Tibial nerve (tissue), 4 donors: ENCODE data around the gene JARID2. TPM values are rescaled to one million over a fixed set of nuclear protein-coding genes. Genes with fewer than 3 reads are reported as not detected.

ENCODE experiments used
- DNase-seq, 2 donors: peaks; one replicate each; pipeline ENCODE4 v3.0.0-alpha.2; 2019; ENCODE audit warnings: low spot score in 2 of 2
- H3K27ac ChIP-seq, 4 donors: fragments of 200-600 bp; sonication (generic) in 3 of 4; one replicate each; pipeline ENCODE4 v1.5.1; 2017 to 2019; ENCODE audit warnings: mild to moderate bottlenecking in 1 of 4
- H3K27me3 ChIP-seq, 2 donors: fragments of 200-600 bp; sonication (generic) in 1 of 2; one replicate each; pipeline versions ENCODE4 v1.5.1 to v1.6.0; 2017 to 2019
- H3K36me3 ChIP-seq, 3 donors: fragments of 200-600 bp; sonication (generic); one replicate each; pipeline ENCODE4 v1.5.1; 2018 to 2019
- H3K4me1 ChIP-seq, 4 donors: fragments of 200-600 bp; sonication (generic) in 3 of 4; one replicate each; pipeline ENCODE4 v1.5.1; 2017 to 2019
- H3K4me3 ChIP-seq, 4 donors: fragments of 200-600 bp; sonication (generic) in 3 of 4; one replicate each; pipeline ENCODE4 v1.5.1; 2017 to 2019; ENCODE audit warnings: mild to moderate bottlenecking in 1 of 4, moderate library complexity in 1 of 4
- H3K9me3 ChIP-seq, 4 donors: fragments of 200-600 bp; sonication (generic) in 3 of 4; one replicate each; pipeline ENCODE4 v1.5.1; 2017 to 2019
- CTCF ChIP-seq, 5 experiments: fragments of 200-600 bp in 3 of 5; fragments of 450-650 bp in 2 of 5; sonication (generic) in 3 of 5; IDR thresholded peaks; one replicate each; pipeline ENCODE4 v1.5.1; 2016 to 2019; ENCODE audit warnings: antibody characterized with exemption in 5 of 5, mild to moderate bottlenecking in 3 of 5, moderate library complexity in 2 of 5
- EP300 ChIP-seq, 2 donors: sonication (generic); formaldehyde crosslinking; IDR thresholded peaks; one replicate each; pipeline ENCODE4 v1.6.1; 2017; ENCODE audit warnings: antibody characterized with exemption in 2 of 2, mild to moderate bottlenecking in 1 of 2
- POLR2A ChIP-seq, 2 donors: fragments of 450-650 bp; IDR thresholded peaks; one replicate each; pipeline ENCODE4 v1.6.1; 2017; ENCODE audit warnings: antibody characterized with exemption in 2 of 2, mild to moderate bottlenecking in 2 of 2, moderate library complexity in 2 of 2
- WGBS, 2 donors: methylation state at CpG; one replicate each; pipeline ENCODE4 v1.1.5; 2018; 5-methylcytosine and 5-hydroxymethylcytosine counted together
- total RNA-seq, 4 donors: library from RNA; depleted of rRNA; stranded (reverse); fragments of >200 nt; gene quantifications; one replicate each; pipeline ENCODE4 v1.1.0, GENCODE V29; 2016

The JARID2 gene
- total RNA-seq, 4 donors from 2014 or later, result 9.0 to 26.1 (median 9.8) TPM

DNA sequence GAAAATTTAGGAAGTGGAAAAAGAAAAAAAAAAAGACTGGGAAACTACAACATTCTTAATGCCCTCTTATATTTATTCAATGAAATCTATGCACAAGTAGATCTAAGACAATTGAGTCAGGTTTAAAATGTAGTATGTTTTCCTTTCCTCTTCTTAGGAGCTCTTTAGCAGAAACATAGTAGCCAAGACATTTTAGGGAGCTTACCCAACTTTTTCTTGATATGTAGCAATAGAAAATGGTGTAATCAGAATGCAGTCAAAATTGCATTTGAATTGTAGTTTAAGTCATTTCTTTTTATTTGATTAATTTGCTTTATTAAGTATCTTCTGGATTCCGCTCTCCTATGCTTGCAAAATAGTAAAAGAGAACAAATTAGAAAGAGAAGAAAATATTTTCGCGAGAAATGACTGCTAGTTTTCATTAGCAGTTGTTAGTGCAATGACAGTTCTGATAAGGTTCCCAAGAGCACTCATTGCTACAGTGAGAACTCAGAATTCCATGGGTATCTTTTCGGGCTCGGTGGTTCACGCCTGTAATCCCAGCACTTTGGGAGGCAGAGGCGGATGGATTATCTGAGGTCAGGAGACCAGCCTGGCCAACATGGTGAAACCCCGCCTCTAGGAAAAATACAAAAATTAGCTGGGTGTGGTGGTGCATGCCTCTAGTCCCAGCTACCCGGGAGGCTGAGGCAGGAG, 52.2 kb downstream of the JARID2 start:
- Histone ChIP-seq H3K27me3 (no peaks in the 10 kb centered on the region), H3K4me3 (no peak overlapping the region), H3K27ac (no peak overlapping the region), H3K9me3 (no peaks in the 10 kb centered on the region), H3K36me3 (no peaks in the 10 kb centered on the region), H3K4me1 (peaks cover 0 to 48% (median 32%) of the 10 kb centered on the region in 4 donors)
- 84 to 92% methylated on average over 9 of the region's 9 CpGs for WGBS, 2 donors
- no peak for DNase-seq
- TF ChIP-seq POLR2A (IDR thresholded peaks at IDR 0.05) (no peak), CTCF (IDR thresholded peaks at IDR 0.05) (no peak), EP300 (IDR thresholded peaks at IDR 0.05) (no peak)

DNA sequence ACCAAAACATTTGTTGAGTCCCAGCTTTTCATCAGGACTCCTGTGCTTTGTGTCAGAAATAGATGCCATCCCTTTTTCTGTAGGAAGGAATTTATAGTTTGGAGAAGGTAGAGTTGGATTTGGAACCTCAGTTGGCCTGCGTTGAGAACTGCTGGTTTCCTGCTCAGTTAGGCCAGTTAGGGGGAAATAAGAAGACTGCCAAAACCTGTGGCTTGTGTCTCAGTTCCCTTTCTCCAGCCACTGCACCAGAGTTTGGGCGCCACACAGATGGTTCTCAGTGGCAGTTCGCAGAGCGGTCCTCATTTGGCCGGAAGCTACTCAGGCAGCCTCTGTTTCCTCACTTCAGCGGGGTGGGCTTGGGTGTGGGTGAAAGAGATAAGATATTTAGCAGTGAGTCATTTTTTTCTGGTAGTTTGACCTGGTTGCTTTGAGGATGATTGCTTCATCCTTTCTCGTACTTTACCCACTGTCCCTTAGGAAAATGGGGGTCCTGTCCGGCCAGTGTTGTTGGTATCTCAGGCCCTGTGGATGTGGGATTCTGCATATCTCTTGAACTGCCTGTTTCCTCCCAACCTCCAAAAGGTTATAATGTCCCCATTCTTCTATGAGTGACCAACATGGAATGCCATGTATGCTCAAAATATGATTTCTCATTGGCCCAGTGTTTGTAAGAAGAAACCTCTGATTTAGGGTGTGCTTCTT, 53.7 kb downstream of the JARID2 start:
- peak in 1 of 2 donors; percentile 22 for DNase-seq
- WGBS, 2 donors, result 63 to 68% methylated on average over 8 of the region's 8 CpGs

DNA sequence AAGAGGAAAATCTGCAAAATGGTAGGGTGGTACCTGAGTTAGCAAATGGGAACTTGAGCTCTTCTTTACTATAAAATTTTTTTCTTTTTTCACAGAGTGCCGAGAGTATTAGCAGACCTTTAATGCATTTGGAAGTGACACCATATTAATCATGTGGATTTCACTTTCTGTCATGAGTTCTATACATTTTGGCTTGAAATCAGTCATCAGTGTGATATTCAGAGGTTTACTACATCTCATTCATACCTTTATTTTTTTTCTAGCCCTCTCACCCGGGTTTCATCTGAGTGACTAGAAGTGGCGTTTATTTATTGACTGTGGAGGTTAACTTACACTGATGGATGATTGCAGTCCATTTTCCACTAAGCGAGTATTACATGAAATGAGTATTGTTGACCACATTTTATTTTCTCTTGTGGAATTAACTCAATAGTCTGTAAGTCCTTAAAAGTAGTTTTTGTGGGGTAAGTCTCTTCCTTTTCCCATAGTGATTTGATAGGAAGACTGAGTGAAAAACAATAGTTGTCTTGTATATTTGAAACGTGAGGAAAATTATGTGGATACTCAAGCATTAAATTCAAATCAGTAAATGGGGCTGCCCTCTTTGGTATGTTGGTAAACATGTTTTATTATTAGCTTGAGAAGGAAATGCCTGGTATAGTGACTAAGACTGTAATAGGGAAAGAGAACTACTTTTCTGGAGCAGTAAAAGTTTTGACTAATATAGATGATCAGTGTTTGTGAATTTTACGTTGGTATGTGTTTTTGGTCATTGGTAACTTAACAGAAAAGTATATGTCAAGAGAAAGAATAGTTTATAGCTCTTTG, 55.5 kb downstream of the JARID2 start:
- TF ChIP-seq POLR2A (IDR thresholded peaks at IDR 0.05), result no peak
- Histone ChIP-seq H3K27ac (peak overlapping the region in 1 of 4 donors; percentile 19), H3K9me3 (no peaks in the 10 kb centered on the region), H3K4me1 (peaks cover 0 to 69% (median 51%) of the 10 kb centered on the region in 4 donors), H3K27me3 (no peaks in the 10 kb centered on the region), H3K36me3 (no peaks in the 10 kb centered on the region), H3K4me3 (no peak overlapping the region)
- 58 to 65% methylated on average over 6 of the region's 6 CpGs for WGBS, 2 donors
- no peak for DNase-seq

More for the DNA sequence above, 53.7 kb downstream of the JARID2 start:
- H3K27me3 ChIP-seq, result no peaks in the 10 kb centered on the region
- H3K4me1 ChIP-seq, result peaks cover 0 to 63% (median 40%) of the 10 kb centered on the region in 4 donors
- H3K27ac ChIP-seq, result peak overlapping the region in 2 of 4 donors; percentile 22 to 38
- no peak overlapping the region for H3K4me3 ChIP-seq
- H3K36me3 ChIP-seq, result no peaks in the 10 kb centered on the region
- TF ChIP-seq POLR2A (IDR thresholded peaks at IDR 0.05) (no peak), EP300 (IDR thresholded peaks at IDR 0.05) (peak in 1 of 2 donors; percentile 25), CTCF (IDR thresholded peaks at IDR 0.05) (no peak)
- H3K9me3 ChIP-seq, result no peaks in the 10 kb centered on the region

DNA sequence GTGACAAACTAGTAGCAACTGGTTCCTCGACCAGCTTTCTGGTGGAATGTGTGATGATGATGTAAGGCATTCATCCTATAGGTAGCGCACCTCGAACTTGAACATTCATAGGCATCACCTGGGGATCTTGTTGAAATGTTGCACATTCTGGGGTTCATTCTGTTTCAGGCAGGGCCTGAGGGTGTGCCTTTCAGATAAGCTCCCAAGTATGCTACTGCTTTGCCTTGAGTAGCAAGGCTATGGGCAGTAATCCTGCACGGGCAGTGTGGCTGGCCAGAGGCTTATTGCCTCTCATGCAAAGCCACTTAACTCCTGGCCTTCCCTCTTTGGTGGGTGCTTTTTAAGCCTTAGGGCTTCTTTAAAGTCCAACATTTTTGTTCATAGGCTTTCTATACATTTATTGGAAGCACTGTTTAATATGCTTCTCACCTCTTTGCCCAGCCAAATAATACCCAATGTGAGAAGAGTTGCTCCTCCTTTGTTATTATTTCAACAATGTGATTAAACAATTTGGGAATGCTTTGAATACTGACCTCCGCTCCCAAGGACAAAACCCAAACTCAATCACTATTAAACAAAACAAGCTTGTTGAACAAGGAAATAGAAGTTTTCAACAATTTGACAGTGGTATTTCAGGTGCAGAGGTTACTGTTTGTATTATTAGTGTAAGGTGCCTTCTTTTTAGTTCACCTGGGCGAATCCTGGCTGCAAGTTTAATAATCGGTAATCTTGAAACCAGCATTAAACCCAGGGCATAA, 57.5 kb downstream of the JARID2 start:
- WGBS, 2 donors, result 78 to 84% methylated on average over 7 of the region's 7 CpGs
- Histone ChIP-seq H3K36me3 (no peaks in the 10 kb centered on the region), H3K4me1 (peaks cover 3 to 59% (median 48%) of the 10 kb centered on the region in 4 donors), H3K4me3 (no peak overlapping the region), H3K9me3 (no peaks in the 10 kb centered on the region), H3K27me3 (no peaks in the 10 kb centered on the region), H3K27ac (no peak overlapping the region)
- no peak for TF ChIP-seq POLR2A (IDR thresholded peaks at IDR 0.05)
- no peak for TF ChIP-seq EP300 (IDR thresholded peaks at IDR 0.05)
- no peak for TF ChIP-seq CTCF (IDR thresholded peaks at IDR 0.05)
- DNase-seq, result no peak

DNA sequence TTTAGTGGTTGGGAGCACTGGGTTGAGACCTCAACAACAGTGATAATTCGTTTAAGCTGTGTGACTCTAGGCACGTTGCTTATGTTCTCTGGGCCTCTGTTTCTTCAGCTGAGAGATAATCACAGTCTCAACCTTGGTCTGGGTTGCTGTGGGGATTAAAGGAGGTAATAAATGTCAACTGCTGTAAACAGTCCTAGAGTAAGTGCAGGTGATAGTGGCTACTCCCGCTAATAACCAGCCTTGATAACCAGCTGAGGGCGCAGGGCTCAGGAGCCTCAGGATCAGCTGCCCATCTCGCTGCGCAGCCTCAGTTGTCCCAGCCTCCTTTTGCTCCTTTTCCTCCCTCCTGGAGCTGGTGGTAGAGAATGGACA, 58.0 kb downstream of the JARID2 start:
- Histone ChIP-seq H3K27ac (no peak overlapping the region), H3K4me1 (peaks cover 3 to 59% (median 43%) of the 10 kb centered on the region in 4 donors)
- WGBS, 2 donors, result 86 to 89% methylated on average over 6 of the region's 6 CpGs

More for the DNA sequence above, 58.0 kb downstream of the JARID2 start:
- no peaks in the 10 kb centered on the region for H3K9me3 ChIP-seq
- no peaks in the 10 kb centered on the region for H3K27me3 ChIP-seq
- TF ChIP-seq POLR2A (IDR thresholded peaks at IDR 0.05), result no peak
- TF ChIP-seq CTCF (IDR thresholded peaks at IDR 0.05), result no peak
- no peak for TF ChIP-seq EP300 (IDR thresholded peaks at IDR 0.05)
- no peaks in the 10 kb centered on the region for H3K36me3 ChIP-seq
- no peak for DNase-seq
- H3K4me3 ChIP-seq, result no peak overlapping the region
